GM12878 (cell line): ENCODE results near the gene R3HDM2. TPM values are rescaled to one million over a fixed set of nuclear protein-coding genes. Genes with fewer than 3 reads are reported as not detected.

ENCODE experiments used
- ATF2 ChIP-seq: IDR thresholded peaks from 2 replicates; pipeline ENCODE4 v1.6.1; 2012; ENCODE audit warnings: low read length, inconsistent platforms
- BCLAF1 ChIP-seq: fragments of 450-650 bp; IDR thresholded peaks from 2 replicates; pipeline ENCODE4 v1.6.1; 2017; ENCODE audit warnings: antibody characterized with exemption, mild to moderate bottlenecking, moderate library complexity
- EP300 ChIP-seq, 2 experiments: fragments of 150-350 bp in 1 of 2; IDR thresholded peaks; 2 replicates each; pipeline ENCODE4 v1.6.1; 2011 to 2012; ENCODE audit warnings: low read depth in 2 of 2, low read length in 2 of 2, borderline replicate concordance in 1 of 2, improper control_type of control experiment in 1 of 2, inconsistent platforms in 1 of 2; ENCODE audit not compliant: control insufficient read depth in 1 of 2
- ESRRA ChIP-seq: IDR thresholded peaks from 2 replicates; pipeline ENCODE4 v1.6.1; 2012; ENCODE audit warnings: mild to moderate bottlenecking, low read length, improper control_type of control experiment
- HDGF ChIP-seq: fragments of 450-650 bp; IDR thresholded peaks from 2 replicates; pipeline ENCODE4 v1.6.1; 2016; ENCODE audit warnings: antibody characterized with exemption
- MEF2A ChIP-seq: IDR thresholded peaks from 2 replicates; pipeline ENCODE4 v1.6.1; 2011; ENCODE audit warnings: low read depth, mild to moderate bottlenecking, low read length, moderate library complexity; ENCODE audit not compliant: insufficient read depth
- MLLT1 ChIP-seq: fragments of 450-650 bp; IDR thresholded peaks from 2 replicates; pipeline ENCODE4 v1.6.1; 2016; ENCODE audit warnings: mild to moderate bottlenecking
- RAD21 ChIP-seq: IDR thresholded peaks from 2 replicates; pipeline ENCODE4 v1.6.1; 2011; ENCODE audit warnings: mild to moderate bottlenecking, low read depth, low read length, moderate library complexity; ENCODE audit not compliant: insufficient read depth
- RCOR1 ChIP-seq: conservative IDR thresholded peaks from 2 replicates; pipeline ENCODE4 v1.6.1; 2012; ENCODE audit warnings: low read depth, low read length, improper control_type of control experiment
- SP1 ChIP-seq: IDR thresholded peaks from one replicate; pipeline ENCODE4 v1.6.1; 2011; ENCODE audit warnings: low read depth, low read length
- YBX1 ChIP-seq: fragments of 450-650 bp; IDR thresholded peaks from 2 replicates; pipeline ENCODE4 v1.6.1; 2016; ENCODE audit warnings: antibody characterized with exemption
- ZNF622 ChIP-seq: fragments of 450-650 bp; IDR thresholded peaks from 2 replicates; pipeline ENCODE4 v1.6.1; 2017; ENCODE audit warnings: mild to moderate bottlenecking, inconsistent platforms
- polyA plus RNA-seq, 11 experiments: library from polyadenylated mRNA; depleted of rRNA in 4 of 11; unstranded in 6 of 11; stranded (reverse) in 5 of 11; fragments of >200 nt; fragmentation: Nextera tagmentation in 4 of 11; fragmentation: Illumina TruSeq in 1 of 11; extraction: Ambion mirVana in 4 of 11; extraction: Trizol in 1 of 11; gene quantifications; 1 replicate in 1 of 11; 2 replicates in 10 of 11; pipeline versions ENCODE4 v1.2.1 to v1.2.3, GENCODE V29; 2011 to 2016; ENCODE audit warnings: inconsistent platforms in 2 of 11, missing spikeins in 2 of 11, low read depth in 1 of 11
- total RNA-seq, 4 experiments: library from RNA; depleted of rRNA in 3 of 4; stranded (reverse); fragments of >200 nt in 3 of 4; fragmentation: Illumina TruSeq in 1 of 4; extraction: Trizol in 1 of 4; gene quantifications; 2 replicates each; pipeline versions ENCODE4 v1.2.1 to v1.2.3, GENCODE V29; 2013 to 2021
- TF ChIP-seq, protein P1 (sequence below): fragments of 150-350 bp; IDR thresholded peaks from 2 replicates; pipeline ENCODE4 v1.6.1; 2016; ENCODE audit warnings: low read depth, low read length
- TF ChIP-seq, protein P2 (sequence below): IDR thresholded peaks from 2 replicates; pipeline ENCODE4 v1.6.1; 2012; ENCODE audit warnings: low read depth, low read length, improper control_type of control experiment
- TF ChIP-seq, protein P3 (sequence below): fragments of 450-650 bp; formaldehyde crosslinking; IDR thresholded peaks from 2 replicates; pipeline ENCODE4 v1.5.0; 2022; ENCODE audit warnings: mild to moderate bottlenecking, missing genetic modification characterization

The R3HDM2 gene
- total and polyA plus RNA-seq, 10 of the 15 experiments (the other 5 are each of a cell fraction or from before 2014, with no cell fraction given), result 4.6 to 26.1 (median 11.2) TPM

- TF ChIP-seq BCLAF1 (no peak), RCOR1 (no peak), EP300 (IDR thresholded peaks at IDR 0.05; ENCODE audit: borderline replicate concordance in 1 of 2, control insufficient read depth in 1 of 2, low read depth in 2 of 2, low read length in 2 of 2) (0 out of 4 replicates have a peak, but pooled peaks of 1 of the 2 experiments have one; percentile 13), ZNF622 (no peak), ATF2 (peak; percentile 31; the same call in 1 of the 2 replicates), MEF2A (no peak), SP1 (no peak), ESRRA (no peak), YBX1 (no peak), MLLT1 (no peak), RAD21 (no peak), HDGF (no peak)
- TF ChIP-seq, protein P1, sequence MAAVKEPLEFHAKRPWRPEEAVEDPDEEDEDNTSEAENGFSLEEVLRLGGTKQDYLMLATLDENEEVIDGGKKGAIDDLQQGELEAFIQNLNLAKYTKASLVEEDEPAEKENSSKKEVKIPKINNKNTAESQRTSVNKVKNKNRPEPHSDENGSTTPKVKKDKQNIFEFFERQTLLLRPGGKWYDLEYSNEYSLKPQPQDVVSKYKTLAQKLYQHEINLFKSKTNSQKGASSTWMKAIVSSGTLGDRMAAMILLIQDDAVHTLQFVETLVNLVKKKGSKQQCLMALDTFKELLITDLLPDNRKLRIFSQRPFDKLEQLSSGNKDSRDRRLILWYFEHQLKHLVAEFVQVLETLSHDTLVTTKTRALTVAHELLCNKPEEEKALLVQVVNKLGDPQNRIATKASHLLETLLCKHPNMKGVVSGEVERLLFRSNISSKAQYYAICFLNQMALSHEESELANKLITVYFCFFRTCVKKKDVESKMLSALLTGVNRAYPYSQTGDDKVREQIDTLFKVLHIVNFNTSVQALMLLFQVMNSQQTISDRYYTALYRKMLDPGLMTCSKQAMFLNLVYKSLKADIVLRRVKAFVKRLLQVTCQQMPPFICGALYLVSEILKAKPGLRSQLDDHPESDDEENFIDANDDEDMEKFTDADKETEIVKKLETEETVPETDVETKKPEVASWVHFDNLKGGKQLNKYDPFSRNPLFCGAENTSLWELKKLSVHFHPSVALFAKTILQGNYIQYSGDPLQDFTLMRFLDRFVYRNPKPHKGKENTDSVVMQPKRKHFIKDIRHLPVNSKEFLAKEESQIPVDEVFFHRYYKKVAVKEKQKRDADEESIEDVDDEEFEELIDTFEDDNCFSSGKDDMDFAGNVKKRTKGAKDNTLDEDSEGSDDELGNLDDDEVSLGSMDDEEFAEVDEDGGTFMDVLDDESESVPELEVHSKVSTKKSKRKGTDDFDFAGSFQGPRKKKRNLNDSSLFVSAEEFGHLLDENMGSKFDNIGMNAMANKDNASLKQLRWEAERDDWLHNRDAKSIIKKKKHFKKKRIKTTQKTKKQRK, result no peak
- TF ChIP-seq, protein P2, sequence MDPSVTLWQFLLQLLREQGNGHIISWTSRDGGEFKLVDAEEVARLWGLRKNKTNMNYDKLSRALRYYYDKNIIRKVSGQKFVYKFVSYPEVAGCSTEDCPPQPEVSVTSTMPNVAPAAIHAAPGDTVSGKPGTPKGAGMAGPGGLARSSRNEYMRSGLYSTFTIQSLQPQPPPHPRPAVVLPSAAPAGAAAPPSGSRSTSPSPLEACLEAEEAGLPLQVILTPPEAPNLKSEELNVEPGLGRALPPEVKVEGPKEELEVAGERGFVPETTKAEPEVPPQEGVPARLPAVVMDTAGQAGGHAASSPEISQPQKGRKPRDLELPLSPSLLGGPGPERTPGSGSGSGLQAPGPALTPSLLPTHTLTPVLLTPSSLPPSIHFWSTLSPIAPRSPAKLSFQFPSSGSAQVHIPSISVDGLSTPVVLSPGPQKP, result no peak
- TF ChIP-seq, protein P3, sequence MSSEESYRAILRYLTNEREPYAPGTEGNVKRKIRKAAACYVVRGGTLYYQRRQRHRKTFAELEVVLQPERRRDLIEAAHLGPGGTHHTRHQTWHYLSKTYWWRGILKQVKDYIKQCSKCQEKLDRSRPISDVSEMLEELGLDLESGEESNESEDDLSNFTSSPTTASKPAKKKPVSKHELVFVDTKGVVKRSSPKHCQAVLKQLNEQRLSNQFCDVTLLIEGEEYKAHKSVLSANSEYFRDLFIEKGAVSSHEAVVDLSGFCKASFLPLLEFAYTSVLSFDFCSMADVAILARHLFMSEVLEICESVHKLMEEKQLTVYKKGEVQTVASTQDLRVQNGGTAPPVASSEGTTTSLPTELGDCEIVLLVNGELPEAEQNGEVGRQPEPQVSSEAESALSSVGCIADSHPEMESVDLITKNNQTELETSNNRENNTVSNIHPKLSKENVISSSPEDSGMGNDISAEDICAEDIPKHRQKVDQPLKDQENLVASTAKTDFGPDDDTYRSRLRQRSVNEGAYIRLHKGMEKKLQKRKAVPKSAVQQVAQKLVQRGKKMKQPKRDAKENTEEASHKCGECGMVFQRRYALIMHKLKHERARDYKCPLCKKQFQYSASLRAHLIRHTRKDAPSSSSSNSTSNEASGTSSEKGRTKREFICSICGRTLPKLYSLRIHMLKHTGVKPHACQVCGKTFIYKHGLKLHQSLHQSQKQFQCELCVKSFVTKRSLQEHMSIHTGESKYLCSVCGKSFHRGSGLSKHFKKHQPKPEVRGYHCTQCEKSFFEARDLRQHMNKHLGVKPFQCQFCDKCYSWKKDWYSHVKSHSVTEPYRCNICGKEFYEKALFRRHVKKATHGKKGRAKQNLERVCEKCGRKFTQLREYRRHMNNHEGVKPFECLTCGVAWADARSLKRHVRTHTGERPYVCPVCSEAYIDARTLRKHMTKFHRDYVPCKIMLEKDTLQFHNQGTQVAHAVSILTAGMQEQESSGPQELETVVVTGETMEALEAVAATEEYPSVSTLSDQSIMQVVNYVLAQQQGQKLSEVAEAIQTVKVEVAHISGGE (CRISPR knock-in tag), result no peak
Measured at GRCh38 chr12:57343703-57344378, 87.0 kb downstream of the R3HDM2 start (continued).
